ENCODE results near the gene POLG2.
A peak's percentile ranks its signal among the peaks of the same experiment; 100 is the strongest.

POLG2 gene

GRCh38 chr17:64457156-64457555, 39.7 kb downstream of the POLG2 start:
- Histone ChIP-seq H3K9me2 (replicated peaks; ENCODE audit: low read depth, low read length) (no peaks in the 10 kb centered on the region), H2AFZ (ENCODE audit: low read length) (0 out of 2 replicates have a peak overlapping the region, but pooled peaks have one; percentile 1), H3K79me2 (ENCODE audit: insufficient read depth, low read length) (no peaks in the 10 kb centered on the region), H3K27me3 (ENCODE audit: insufficient read depth, low read length, poor library complexity, severe bottlenecking) (no peaks in the 10 kb centered on the region), H3K4me1 (ENCODE audit: insufficient read depth, low read length, poor library complexity, severe bottlenecking) (peaks cover 12% of the 10 kb centered on the region), H3K9me3 (ENCODE audit: insufficient read depth, low read depth, low read length) (no peaks in the 10 kb centered on the region), H3F3A (ENCODE audit: low read depth) (no peaks in the 10 kb centered on the region), H3K4me3 (ENCODE audit: low read length, poor library complexity, severe bottlenecking) (no peak overlapping the region), H3K36me3 (ENCODE audit: insufficient read depth, low read length) (no peaks in the 10 kb centered on the region), H3K9ac (ENCODE audit: low read depth, low read length, poor library complexity, severe bottlenecking) (no peak overlapping the region), H3K4me2 (ENCODE audit: low read depth, low read length, poor library complexity, severe bottlenecking) (no peak overlapping the region), H4K20me1 (ENCODE audit: insufficient read depth, low read length, poor library complexity, severe bottlenecking) (no peaks in the 10 kb centered on the region)
- TF ChIP-seq EZH2phosphoT487 (IDR thresholded peaks at IDR 0.05; ENCODE audit: borderline replicate concordance) = no peak
- no peak for TF ChIP-seq CTCF (conservative IDR thresholded peaks at IDR 0.05; ENCODE audit: low read length)

GRCh38 chr17:64455993-64456885, 40.6 kb downstream of the POLG2 start:
- H3K27me3 ChIP-seq (ENCODE audit: insufficient read depth, low read length, poor library complexity, severe bottlenecking) = no peaks in the 10 kb centered on the region
- H3K9me2 ChIP-seq (replicated peaks; ENCODE audit: low read depth, low read length) = no peaks in the 10 kb centered on the region
- peak overlapping the region; percentile 30 for H3K4me2 ChIP-seq (ENCODE audit: low read depth, low read length, poor library complexity, severe bottlenecking)
- H3K9ac ChIP-seq (ENCODE audit: low read depth, low read length, poor library complexity, severe bottlenecking) = peak overlapping the region; percentile 39
- H3K79me2 ChIP-seq (ENCODE audit: insufficient read depth, low read length) = no peaks in the 10 kb centered on the region
- no peaks in the 10 kb centered on the region for H3K9me3 ChIP-seq (ENCODE audit: insufficient read depth, low read depth, low read length)
- H2AFZ ChIP-seq (ENCODE audit: low read length) = peak overlapping the region; percentile 87
- no peak for TF ChIP-seq CTCF (conservative IDR thresholded peaks at IDR 0.05; ENCODE audit: low read length)
- TF ChIP-seq EZH2phosphoT487 (IDR thresholded peaks at IDR 0.05; ENCODE audit: borderline replicate concordance) = no peak
- no peak overlapping the region for H3K4me3 ChIP-seq (ENCODE audit: low read length, poor library complexity, severe bottlenecking)
- H3F3A ChIP-seq (ENCODE audit: low read depth) = no peaks in the 10 kb centered on the region
- H3K36me3 ChIP-seq (ENCODE audit: insufficient read depth, low read length) = no peaks in the 10 kb centered on the region
- peaks cover 12% of the 10 kb centered on the region for H3K4me1 ChIP-seq (ENCODE audit: insufficient read depth, low read length, poor library complexity, severe bottlenecking)
- no peaks in the 10 kb centered on the region for H4K20me1 ChIP-seq (ENCODE audit: insufficient read depth, low read length, poor library complexity, severe bottlenecking)

GRCh38 chr17:64449545-64449944, 47.3 kb downstream of the POLG2 start:
- Histone ChIP-seq H3K4me3 (ENCODE audit: low read length, poor library complexity, severe bottlenecking) (peak overlapping the region; percentile 62), H3K9ac (ENCODE audit: low read depth, low read length, poor library complexity, severe bottlenecking) (peak overlapping the region; percentile 12), H3K36me3 (ENCODE audit: insufficient read depth, low read length) (no peaks in the 10 kb centered on the region), H4K20me1 (ENCODE audit: insufficient read depth, low read length, poor library complexity, severe bottlenecking) (no peaks in the 10 kb centered on the region), H3K79me2 (ENCODE audit: insufficient read depth, low read length) (no peaks in the 10 kb centered on the region), H3K9me2 (replicated peaks; ENCODE audit: low read depth, low read length) (no peaks in the 10 kb centered on the region), H3K9me3 (ENCODE audit: insufficient read depth, low read depth, low read length) (no peaks in the 10 kb centered on the region), H3K4me2 (ENCODE audit: low read depth, low read length, poor library complexity, severe bottlenecking) (peak overlapping the region; percentile 68), H3F3A (ENCODE audit: low read depth) (no peaks in the 10 kb centered on the region), H3K27me3 (ENCODE audit: insufficient read depth, low read length, poor library complexity, severe bottlenecking) (no peaks in the 10 kb centered on the region), H3K4me1 (ENCODE audit: insufficient read depth, low read length, poor library complexity, severe bottlenecking) (peaks cover 14% of the 10 kb centered on the region), H2AFZ (ENCODE audit: low read length) (peak overlapping the region; percentile 88; the same call in 1 of the 2 replicates)
- TF ChIP-seq EZH2phosphoT487 (IDR thresholded peaks at IDR 0.05; ENCODE audit: borderline replicate concordance) = no peak
- no peak for TF ChIP-seq CTCF (conservative IDR thresholded peaks at IDR 0.05; ENCODE audit: low read length)
